HEK293 (cell line): ENCODE results near the gene RPS6KA2.

Source experiments
- ZBTB7A ChIP-seq: fragments of 450-650 bp; formaldehyde crosslinking; IDR thresholded peaks from 2 replicates; pipeline ENCODE4 v1.5.1; 2016; ENCODE audit warnings: low read depth, missing biosample characterization, missing genetic modification characterization
- ZNF426 ChIP-seq: fragments of 450-650 bp; formaldehyde crosslinking; IDR thresholded peaks from 2 replicates; pipeline ENCODE4 v1.5.1; 2017; ENCODE audit warnings: missing biosample characterization, missing genetic modification characterization, mild to moderate bottlenecking, inconsistent platforms, moderate library complexity
- ZNF544 ChIP-seq: fragments of 450-650 bp; formaldehyde crosslinking; IDR thresholded peaks from 2 replicates; pipeline ENCODE4 v1.5.0; 2017; ENCODE audit warnings: missing biosample characterization, missing genetic modification characterization
- ZNF660 ChIP-seq: fragments of 450-650 bp; IDR thresholded peaks from 2 replicates; pipeline ENCODE4 v1.5.1; 2018; ENCODE audit warnings: missing biosample characterization, mild to moderate bottlenecking, missing genetic modification characterization
- ZNF830 ChIP-seq: fragments of 450-650 bp; IDR thresholded peaks from 2 replicates; pipeline ENCODE4 v1.5.0; 2018; ENCODE audit warnings: missing biosample characterization, missing genetic modification characterization, low read depth, mild to moderate bottlenecking, moderate library complexity
- TF ChIP-seq, protein P1 (sequence below): fragments of 450-650 bp; formaldehyde crosslinking; IDR thresholded peaks from 2 replicates; pipeline ENCODE4 v1.5.1; 2016; ENCODE audit warnings: missing biosample characterization, missing genetic modification characterization
- TF ChIP-seq, protein P2 (sequence below): fragments of 450-650 bp; formaldehyde crosslinking; IDR thresholded peaks from 2 replicates; pipeline ENCODE4 v1.5.1; 2017; ENCODE audit warnings: missing biosample characterization, mild to moderate bottlenecking, missing genetic modification characterization, moderate library complexity

DNA sequence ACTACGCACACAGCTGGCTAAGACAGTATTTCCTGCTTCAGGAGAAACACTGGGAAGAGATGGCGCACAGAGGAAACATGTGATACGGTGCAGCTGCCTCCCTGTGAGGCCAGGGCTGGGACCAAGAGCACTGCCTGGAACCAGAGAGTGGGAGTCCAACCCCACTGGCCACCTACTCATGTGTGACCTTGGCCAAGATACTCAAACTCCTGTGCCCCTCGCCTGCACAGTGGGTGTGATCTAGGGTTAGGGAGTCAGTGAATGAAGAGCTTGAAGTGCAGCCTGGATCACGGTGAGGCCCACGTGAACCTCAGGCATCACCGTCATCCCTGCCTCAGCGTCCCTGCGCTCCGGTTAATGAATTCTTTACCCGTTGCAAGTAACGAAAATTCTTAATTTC, 202.6 kb downstream of the RPS6KA2 start:
- TF ChIP-seq ZNF830: no peak
- no peak for TF ChIP-seq ZBTB7A (tag by site-specific recombination)
- TF ChIP-seq ZNF660 (tag by site-specific recombination): no peak
- TF ChIP-seq ZNF426 (tag by site-specific recombination): no peak
- TF ChIP-seq ZNF544 (tag by site-specific recombination): no peak
- TF ChIP-seq, protein P1, sequence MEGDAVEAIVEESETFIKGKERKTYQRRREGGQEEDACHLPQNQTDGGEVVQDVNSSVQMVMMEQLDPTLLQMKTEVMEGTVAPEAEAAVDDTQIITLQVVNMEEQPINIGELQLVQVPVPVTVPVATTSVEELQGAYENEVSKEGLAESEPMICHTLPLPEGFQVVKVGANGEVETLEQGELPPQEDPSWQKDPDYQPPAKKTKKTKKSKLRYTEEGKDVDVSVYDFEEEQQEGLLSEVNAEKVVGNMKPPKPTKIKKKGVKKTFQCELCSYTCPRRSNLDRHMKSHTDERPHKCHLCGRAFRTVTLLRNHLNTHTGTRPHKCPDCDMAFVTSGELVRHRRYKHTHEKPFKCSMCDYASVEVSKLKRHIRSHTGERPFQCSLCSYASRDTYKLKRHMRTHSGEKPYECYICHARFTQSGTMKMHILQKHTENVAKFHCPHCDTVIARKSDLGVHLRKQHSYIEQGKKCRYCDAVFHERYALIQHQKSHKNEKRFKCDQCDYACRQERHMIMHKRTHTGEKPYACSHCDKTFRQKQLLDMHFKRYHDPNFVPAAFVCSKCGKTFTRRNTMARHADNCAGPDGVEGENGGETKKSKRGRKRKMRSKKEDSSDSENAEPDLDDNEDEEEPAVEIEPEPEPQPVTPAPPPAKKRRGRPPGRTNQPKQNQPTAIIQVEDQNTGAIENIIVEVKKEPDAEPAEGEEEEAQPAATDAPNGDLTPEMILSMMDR (tag by site-specific recombination): no peak
- TF ChIP-seq, protein P2, sequence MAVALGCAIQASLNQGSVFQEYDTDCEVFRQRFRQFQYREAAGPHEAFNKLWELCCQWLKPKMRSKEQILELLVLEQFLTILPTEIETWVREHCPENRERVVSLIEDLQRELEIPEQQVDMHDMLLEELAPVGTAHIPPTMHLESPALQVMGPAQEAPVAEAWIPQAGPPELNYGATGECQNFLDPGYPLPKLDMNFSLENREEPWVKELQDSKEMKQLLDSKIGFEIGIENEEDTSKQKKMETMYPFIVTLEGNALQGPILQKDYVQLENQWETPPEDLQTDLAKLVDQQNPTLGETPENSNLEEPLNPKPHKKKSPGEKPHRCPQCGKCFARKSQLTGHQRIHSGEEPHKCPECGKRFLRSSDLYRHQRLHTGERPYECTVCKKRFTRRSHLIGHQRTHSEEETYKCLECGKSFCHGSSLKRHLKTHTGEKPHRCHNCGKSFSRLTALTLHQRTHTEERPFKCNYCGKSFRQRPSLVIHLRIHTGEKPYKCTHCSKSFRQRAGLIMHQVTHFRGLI (tag by site-specific recombination): no peak
